GM21447 (cell line): ENCODE results near the gene MCF2L.
A peak's percentile ranks its signal among the peaks of the same experiment; 100 is the strongest.
"Not testable (repeated sequence)": the region's sequence is repeated elsewhere in the genome, so short reads cannot be mapped to it uniquely, and the experiment has no call there.

ENCODE experiments used
- ATAC-seq: cut with Tn5 transposase; IDR thresholded peaks from one replicate; pipeline ENCODE4 v1.9.1; 2021; ENCODE audit not compliant: unreplicated experiment

The MCF2L gene

GRCh38 chr13:112968910-112969691 lies at the start of gene MCF2L:
Gene MCF2L (plus strand): TSS chr13:112969214. CDS start chr13:112969380, 166 bp downstream.
- ATAC-seq = no peak

- no peak for ATAC-seq
Measured at GRCh38 chr13:112923962-112924361, 45.1 kb upstream of the MCF2L start.

- no peak for ATAC-seq
Measured at GRCh38 chr13:112924365-112924764, 44.6 kb upstream of the MCF2L start.

- ATAC-seq = no peak
Measured at GRCh38 chr13:112926003-112926402, 43.0 kb upstream of the MCF2L start.

GRCh38 chr13:112926993-112927392 lies 42.0 kb upstream of the MCF2L start:
- no peak for ATAC-seq

- ATAC-seq = no peak
Measured at GRCh38 chr13:112928020-112928971, 40.7 kb upstream of the MCF2L start.

- ATAC-seq = no peak
Measured at GRCh38 chr13:112928972-112929782, 39.8 kb upstream of the MCF2L start.

GRCh38 chr13:112929783-112930055 lies 39.3 kb upstream of the MCF2L start:
- no peak for ATAC-seq

GRCh38 chr13:112930192-112930591 lies 38.8 kb upstream of the MCF2L start:
- no peak for ATAC-seq

- no peak for ATAC-seq
Measured at GRCh38 chr13:112931028-112931934, 37.7 kb upstream of the MCF2L start.

DNA sequence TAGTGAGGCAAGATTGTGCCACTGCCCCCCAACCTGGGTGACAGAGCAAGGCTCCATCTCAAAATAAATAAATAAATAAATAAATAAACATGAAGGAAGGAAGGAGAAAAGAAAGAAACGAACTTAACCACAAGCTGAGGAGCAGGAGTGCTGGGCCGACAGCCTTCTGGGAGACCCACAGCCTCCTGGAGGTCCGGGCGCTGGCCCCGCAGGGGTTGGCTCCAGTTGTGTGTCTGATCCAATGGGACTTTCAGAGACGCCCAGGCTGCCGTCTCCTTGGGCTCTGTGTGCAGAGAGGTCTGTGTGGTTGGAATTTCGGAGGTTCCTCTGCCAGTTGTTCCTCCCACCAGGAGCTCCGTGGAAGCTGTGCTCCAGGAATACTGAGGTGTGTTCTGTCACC lies 36.0 kb upstream of the MCF2L start:
- ATAC-seq = no peak

DNA sequence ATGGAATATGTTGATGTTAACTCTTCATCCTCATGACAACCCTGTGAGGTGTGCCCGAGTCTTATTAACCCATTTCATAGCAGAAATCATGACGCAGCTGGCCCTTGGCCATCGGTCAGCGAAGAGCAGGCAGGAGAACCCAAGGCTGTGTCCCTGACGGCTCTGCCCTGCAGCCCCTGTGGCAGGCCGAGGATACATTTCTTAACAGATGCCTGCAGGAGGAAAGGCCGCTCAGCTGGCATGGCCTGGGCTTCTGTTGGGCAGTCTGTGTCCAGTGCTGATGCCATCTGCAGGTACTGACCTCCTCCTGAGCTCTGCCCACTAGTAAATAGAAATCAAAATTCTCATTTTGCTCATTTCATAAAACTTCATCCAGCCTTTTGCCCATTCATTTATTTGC lies 35.4 kb upstream of the MCF2L start:
- no peak for ATAC-seq

DNA sequence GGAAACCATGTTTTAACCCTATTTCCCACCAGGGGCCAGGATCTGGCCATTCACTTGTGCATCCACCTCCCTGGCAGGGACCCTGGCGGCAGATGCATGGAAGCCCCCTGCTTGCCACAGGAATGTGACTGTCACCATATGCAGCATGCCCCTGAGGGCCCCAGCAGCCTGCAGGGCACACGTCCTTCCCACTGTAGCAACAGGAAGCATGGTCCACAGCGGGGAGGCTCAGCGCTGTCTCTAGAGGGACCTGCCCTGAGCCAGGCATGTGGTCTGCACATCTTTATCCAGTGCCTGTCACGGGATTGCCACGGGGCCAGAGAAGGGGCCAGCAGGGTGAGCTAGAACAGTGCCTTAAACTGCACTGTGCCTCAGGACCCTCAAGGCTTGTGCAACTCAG lies 34.9 kb upstream of the MCF2L start:
- no peak for ATAC-seq

DNA sequence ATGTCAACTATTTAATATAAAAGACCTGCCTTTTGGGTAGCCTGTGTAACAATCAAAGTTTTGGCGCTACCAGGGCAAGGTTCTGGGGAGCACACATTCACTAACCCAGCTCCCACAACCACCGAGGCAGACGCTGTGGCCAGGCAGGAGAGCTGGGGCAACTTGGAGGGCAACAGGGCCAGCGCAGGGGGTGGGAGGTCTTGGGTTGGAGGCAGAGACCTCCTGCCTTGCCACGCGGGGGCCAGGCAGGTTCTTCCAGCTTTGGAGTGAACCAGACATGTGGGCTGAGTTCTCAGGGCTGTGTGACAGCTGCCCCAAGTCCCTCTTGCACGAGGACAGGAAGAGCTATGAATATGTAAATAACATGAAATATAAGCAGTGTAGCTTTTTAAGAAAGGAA lies 30.3 kb upstream of the MCF2L start:
- no peak for ATAC-seq

DNA sequence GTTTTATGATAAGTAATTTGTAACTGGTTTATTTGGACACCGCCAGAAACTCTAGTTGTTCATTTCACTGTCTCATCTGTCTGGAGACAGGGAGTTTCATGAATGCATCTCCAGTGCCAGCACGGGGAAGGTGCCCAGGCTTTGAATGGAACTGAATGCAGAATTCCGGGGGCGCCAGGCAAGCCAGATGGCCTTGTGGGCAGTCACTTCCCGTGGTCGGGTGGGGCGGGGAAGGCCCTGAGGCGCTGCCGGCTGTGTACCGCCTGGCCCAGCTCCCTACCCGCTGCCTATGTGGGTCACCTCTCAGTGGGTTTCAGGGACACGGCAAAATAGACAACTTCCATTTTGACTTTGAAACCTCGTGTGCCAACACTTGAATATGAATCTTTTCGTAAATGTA lies 28.8 kb upstream of the MCF2L start:
- ATAC-seq = no peak

GRCh38 chr13:112941349-112941748 lies 27.7 kb upstream of the MCF2L start:
- ATAC-seq = no peak

- ATAC-seq = not testable (repeated sequence)
Measured at GRCh38 chr13:112941765-112942164, 27.2 kb upstream of the MCF2L start.

GRCh38 chr13:112942689-112943308 lies 26.2 kb upstream of the MCF2L start:
- ATAC-seq = peak; percentile 98

- ATAC-seq = peak; percentile 24
Measured at GRCh38 chr13:112943309-112944125, 25.5 kb upstream of the MCF2L start.
